C4-2B (cell line): Measurements from ENCODE around the gene RNF20.

Source experiments
- H3K27ac ChIP-seq: fragments of 450-650 bp; 2 replicates; pipeline ENCODE4 v1.5.1; 2017
- ZFX ChIP-seq: fragments of 450-650 bp; IDR thresholded peaks from 2 replicates; pipeline ENCODE4 v1.6.1; 2017
- TF ChIP-seq, protein P1 (sequence below): fragments of 450-650 bp; conservative IDR thresholded peaks from 2 replicates; pipeline ENCODE4 v1.5.1; 2017; ENCODE audit warnings: mild to moderate bottlenecking

RNF20 gene

DNA sequence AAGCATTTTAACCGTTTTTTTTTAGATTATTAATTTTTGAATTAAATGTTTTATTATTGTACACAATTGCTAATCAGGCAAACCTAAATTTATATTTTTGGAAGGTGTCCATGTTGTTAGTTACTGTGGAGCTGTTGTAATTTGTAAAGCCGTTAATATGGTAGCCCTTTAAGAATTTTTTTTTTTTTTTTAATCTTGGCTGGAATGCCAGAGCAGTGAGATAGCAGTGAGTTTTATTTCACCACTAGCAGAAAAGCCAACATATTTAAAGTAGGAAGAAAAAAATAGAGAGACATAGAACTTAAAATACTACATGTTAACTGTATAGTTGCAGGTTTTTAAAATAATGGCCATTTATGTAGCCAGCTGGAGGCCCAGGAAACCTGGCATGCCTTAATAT lies 35.3 kb upstream of the RNF20 start:
- no peak overlapping the region for H3K27ac ChIP-seq
- TF ChIP-seq ZFX, result no peak
- TF ChIP-seq, protein P1, sequence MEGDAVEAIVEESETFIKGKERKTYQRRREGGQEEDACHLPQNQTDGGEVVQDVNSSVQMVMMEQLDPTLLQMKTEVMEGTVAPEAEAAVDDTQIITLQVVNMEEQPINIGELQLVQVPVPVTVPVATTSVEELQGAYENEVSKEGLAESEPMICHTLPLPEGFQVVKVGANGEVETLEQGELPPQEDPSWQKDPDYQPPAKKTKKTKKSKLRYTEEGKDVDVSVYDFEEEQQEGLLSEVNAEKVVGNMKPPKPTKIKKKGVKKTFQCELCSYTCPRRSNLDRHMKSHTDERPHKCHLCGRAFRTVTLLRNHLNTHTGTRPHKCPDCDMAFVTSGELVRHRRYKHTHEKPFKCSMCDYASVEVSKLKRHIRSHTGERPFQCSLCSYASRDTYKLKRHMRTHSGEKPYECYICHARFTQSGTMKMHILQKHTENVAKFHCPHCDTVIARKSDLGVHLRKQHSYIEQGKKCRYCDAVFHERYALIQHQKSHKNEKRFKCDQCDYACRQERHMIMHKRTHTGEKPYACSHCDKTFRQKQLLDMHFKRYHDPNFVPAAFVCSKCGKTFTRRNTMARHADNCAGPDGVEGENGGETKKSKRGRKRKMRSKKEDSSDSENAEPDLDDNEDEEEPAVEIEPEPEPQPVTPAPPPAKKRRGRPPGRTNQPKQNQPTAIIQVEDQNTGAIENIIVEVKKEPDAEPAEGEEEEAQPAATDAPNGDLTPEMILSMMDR, result no peak

DNA sequence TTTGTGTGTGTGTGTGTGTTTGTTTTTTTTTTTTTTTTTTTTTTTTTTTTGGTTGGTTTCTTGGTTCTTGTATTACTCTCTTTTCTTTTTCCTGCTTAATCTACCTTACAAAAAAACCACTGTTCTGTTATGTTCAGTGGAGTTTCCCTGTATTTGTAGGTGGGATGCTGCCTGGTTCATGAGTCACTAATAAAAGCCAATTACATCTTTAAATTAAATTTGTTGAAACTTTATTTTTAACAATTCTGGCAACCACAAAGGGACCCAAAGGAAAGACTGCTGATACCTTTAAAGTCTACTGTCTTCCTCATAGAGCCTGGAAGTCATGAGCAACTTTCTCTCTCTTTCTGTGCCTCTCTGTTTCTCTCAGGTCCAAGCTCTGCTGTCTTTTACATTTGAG lies 29.5 kb upstream of the RNF20 start:
- TF ChIP-seq ZFX, result no peak
- TF ChIP-seq, protein P1, result no peak
- H3K27ac ChIP-seq, result no peak overlapping the region

DNA sequence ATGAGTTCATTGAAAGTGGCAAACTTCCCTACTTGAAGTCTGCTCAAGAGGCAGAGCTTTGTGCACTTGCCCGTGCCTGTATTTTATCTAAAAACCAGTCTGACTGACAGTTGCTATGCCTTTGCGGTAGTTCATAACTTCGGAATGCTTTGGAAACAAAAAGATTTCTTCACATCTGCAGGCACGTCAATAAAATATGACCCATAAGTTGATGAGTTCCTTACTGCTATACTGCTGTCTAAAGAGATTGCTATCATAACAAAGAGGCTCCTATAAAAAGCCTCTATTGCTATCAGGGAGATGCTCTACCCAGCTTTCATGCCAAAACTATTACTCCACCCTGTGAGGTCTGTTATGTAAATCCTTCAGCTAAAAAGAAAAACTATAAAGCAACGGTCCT lies 25.4 kb upstream of the RNF20 start:
- H3K27ac ChIP-seq, result no peak overlapping the region
- TF ChIP-seq, protein P1, result no peak

DNA sequence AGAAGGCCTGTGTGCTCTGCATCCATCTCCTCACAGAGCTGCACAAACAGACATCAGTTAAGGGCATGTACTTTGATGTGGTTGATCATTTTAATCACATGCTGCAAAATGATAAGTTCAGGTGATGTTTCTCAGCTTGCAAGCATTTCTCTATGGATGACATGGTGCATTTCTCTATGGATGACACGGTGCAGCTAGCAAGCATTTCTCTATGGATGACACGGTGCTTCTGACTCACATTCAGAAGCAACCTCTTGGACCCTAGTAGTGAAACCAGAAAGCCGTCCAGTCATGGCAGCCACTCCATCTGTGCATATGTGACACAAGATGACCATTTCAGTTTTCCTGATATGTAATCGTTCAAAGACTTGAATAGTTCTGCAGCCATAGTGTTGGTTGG lies 24.1 kb upstream of the RNF20 start:
- H3K27ac ChIP-seq, result no peak overlapping the region
- no peak for TF ChIP-seq ZFX
- TF ChIP-seq, protein P1, result no peak

DNA sequence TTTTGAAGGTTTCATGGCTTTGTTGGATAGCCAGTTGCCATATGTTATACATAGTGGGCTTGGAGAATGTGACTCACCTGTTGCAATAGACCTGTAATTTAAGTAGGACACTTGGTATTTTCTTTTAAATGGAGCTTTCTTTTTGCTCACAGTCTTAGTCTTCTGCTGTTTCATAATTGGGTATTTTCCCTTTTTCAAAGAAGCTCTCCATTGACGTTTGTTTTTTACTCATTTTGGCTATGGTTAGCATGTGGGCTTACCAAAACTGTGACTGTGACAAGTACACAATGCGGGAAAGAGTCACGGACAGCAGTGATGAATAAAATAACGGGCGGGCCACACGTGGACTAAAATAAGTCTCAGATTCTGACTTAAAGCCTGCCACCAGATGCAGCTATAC lies 23.2 kb upstream of the RNF20 start:
- H3K27ac ChIP-seq, result no peak overlapping the region
- no peak for TF ChIP-seq ZFX
- TF ChIP-seq, protein P1, result no peak

DNA sequence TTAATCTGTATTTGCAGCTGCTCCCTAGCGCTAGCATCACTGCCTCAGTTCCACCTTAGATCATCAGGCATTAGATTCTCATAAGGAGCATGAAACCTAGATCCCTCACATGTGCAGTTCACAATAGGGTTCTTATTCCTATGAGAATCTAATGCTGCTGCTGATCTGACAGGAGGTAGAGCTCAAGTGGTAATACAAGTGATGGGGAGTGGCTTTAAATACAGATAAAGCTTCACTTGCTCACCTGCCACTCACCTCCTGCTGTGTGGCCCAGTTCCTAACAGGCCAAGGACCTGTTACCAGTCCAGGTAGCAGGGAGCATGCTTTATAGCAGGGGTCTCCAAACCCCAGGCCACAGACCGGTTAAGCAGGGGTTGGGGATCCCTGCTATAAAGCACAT lies 22.6 kb upstream of the RNF20 start:
- no peak for TF ChIP-seq ZFX
- TF ChIP-seq, protein P1, result no peak
- no peak overlapping the region for H3K27ac ChIP-seq

DNA sequence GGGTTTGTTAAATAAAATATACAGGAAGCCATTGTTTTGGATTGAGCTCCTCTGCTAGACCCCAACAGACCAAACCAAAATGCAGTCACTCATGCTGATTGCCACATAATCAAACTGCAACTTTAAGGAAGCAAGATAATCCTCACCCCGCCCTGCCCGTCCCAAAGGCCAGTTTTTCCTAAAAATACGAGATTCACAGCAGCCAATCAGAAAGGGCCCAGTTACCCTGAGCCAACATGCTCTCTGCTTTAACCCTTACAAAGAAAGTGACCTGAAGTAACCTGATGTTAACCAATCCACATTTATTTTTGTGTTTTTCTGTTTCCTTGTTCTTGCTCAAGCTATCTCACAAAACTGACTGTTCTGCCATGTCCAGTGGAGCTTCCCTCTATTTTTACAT lies 21.5 kb upstream of the RNF20 start:
- TF ChIP-seq, protein P1, result no peak
- TF ChIP-seq ZFX, result no peak
- no peak overlapping the region for H3K27ac ChIP-seq

DNA sequence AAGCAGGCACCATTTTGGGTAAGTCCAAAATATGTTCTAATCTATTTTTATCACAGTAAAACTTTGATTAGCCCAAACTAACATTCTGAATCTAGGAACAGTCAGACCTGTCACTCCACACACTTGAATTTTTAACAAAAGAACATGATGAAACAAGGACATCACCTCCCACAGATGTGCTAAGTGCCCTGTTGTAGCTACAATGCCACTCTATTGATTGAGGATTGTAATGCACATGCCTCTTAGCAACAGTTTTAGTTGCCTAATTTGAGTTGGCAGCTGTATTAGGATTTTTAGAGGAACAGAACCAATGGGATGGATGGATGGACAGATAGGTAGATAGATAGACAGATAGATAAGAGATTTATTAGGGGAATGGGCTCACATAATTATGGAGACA lies 20.3 kb upstream of the RNF20 start:
- no peak overlapping the region for H3K27ac ChIP-seq
- TF ChIP-seq, protein P1, result no peak
- no peak for TF ChIP-seq ZFX
